Stimulated activated CD8-positive, alpha-beta memory T cell treated with anti-CD3 and anti-CD28 coated beads, Interleukin-15, amount 100 ng/mL, for 4 hours (primary cell): Measurements from ENCODE around the gene NCK2.

Source experiments
- DNase-seq, 2 donors: peaks; one replicate each; pipeline ENCODE4 v3.0.0-alpha.2; 2020; ENCODE audit warnings: low read depth in 2 of 2

Gene NCK2

DNA sequence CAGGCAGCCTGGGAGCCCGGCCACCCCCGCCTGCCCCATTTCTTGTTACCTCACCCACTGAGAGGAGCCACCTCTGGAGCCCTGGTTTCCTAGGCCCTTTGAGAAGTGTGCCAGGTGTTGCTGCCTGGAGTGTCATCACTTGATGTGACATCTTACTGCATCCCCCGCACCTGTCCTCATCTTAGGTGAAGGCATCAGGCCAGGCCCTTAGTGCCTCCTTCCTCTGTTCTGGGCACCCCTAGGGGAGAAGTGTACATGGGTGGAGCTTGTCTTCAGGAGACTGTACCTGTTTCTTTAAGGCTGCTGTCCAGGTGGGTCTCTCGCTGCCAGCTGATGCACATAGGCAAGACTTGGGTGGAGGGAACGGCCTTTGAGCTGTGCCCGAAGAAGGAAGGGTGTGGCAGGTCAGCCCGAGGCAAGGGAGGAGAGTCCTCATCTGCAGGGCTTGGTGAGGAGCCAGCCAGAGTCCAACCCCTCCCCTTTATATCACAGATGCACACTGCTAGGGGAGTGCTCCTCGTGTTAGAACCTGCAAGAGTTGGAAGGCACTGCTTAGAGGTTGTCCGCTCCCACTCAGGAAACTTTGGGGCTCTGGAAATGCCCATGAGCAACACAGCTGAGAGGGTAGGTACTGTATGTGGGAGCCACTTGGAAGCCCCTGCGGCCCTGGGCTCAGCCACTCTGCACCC lies 45.9 kb downstream of the NCK2 start:
- no peak for DNase-seq

- no peak for DNase-seq
Observed at GRCh38 chr2:105791229-105791628, 46.5 kb downstream of the NCK2 start.

GRCh38 chr2:105792561-105792960 lies 47.8 kb downstream of the NCK2 start:
- DNase-seq: no peak

DNA sequence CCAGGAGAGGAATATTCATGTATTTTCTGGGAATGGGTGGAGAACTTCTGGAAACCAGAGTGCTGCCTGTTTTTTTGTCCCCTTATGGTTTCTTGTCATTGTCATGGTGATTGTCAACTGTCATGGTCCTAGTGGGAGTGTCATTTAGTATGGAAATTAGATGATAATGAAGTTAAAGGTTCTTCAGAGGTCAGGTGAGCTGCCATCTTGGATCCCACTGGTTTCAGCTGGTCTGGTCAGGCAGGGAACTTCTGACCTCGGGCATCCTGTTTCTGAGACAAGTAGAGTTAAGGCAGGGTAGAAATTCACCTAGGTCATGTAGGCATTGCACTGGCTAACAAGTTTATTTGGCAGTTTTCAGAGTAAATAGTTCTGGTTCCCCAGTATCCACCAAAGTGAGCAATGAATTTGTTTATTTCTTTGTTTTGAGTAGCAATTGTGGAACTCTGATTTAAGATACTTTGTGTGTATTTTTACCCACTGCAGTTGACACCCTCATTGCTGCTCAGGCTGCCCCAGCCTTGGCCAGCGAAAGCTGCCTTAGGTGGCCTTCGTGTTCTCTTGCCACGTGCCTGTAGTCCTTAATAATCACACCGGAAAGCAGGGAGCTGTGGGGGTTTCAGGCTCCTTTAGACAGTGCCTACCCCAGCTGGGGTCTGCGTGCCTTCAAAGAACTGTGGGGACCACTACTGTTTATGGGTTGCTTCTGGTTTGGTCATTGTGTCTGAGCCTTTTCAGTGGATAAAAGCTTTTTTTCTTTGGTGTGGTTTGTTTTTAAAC lies 48.7 kb downstream of the NCK2 start:
- DNase-seq: no peak

DNA sequence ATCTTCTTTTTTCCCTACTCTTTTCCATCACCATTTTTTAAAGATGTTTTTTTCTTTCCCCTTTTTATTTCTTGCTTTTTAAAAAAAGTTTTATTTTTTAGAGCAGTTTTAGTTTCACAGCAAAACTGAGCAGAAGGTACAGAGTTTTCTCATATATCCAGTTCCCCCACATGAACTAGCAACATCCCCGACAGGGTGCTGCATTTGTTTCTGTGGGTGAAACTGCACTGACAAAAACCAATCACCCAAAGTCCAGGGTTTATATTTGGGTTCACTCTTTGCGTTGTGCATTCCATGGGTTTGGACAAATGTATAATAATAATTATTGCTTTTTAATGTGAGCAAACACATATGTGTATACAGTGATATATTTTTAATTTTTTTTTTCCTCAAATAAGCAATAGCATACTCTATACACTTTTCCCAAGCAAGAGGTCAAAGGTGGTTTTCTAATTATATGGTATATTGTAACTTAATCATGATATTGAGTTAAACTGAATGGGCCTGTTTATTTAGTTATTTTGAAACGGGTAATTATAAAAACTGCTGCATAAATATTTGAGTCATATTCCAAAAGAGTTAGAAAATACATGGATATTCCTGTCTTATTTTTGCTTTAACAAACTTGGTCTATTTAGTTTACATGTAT lies 50.3 kb downstream of the NCK2 start:
- DNase-seq: no peak

- DNase-seq: no peak
Observed at GRCh38 chr2:105795575-105795934, 50.8 kb downstream of the NCK2 start.

DNA sequence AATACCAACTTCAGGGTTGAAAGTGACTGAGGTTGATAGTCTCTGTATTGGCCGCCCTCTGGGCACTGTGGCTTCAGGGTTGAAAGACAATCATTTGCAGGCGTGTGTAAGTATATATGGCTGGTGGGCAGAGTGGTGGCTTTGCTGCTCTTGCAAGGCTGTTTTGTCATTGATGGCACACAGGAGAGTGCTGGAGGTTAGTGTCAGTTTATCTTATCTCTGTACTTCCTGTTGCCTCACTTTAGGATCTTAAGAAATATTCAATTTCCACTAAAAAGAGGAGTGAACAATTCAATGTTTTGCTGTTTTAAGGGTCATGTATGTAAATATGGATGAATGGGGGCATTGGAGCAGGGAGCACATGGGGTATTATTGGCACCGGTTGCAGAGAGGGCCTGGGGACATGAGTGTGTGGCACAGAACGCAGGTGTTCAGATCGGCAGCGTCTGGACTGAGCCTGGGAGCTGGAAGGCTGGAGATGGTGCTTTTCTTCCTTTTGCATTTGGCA lies 51.5 kb downstream of the NCK2 start:
- DNase-seq: no peak

- DNase-seq: no peak
Observed at GRCh38 chr2:105796791-105797190, 52.1 kb downstream of the NCK2 start.

DNA sequence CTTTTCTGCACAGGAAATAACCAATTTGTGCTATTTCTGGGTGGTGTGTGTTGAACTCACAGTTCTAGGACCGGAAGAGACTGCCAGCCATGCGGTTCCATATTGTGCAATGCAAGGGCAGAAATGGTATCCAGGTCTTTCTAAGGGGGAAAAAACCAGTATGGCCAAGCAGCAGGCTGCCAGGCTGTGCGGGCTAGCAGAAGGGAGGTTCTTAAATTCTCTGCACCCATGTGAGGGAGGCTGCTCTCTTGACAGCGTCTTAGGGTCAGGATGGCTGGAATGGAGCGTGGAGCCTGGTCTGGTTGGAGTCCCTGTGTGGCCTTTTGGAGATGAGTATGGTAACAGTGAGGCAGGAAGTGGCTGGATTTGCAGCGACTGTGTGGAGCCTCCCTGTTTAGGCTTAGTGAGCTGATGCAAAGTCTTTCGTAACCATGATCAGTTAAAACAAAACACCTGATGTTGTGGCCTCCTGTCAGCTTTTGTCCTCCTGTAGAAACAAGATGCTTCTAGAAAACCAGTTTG lies 52.6 kb downstream of the NCK2 start:
- no peak for DNase-seq

DNA sequence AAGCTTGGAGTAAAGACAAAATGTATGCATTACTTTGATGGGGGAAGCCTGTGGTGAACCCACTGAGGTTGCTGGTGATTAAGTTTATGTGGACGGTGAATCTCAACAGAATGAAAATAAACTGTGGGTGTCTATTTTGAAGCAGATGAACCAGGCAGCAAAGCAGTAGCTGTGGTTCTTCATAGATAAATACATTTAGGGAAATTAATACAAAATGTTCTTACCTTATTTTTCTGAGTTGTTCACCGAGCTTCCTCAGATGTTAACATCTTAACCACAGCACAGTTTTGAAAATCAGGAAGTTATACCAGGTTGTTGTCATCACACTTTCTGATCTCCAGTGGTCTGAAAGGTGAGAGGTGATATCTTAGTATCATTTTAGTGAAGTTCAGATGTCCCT lies 53.9 kb downstream of the NCK2 start:
- DNase-seq: no peak

- no peak for DNase-seq
Observed at GRCh38 chr2:105800036-105800713, 55.5 kb downstream of the NCK2 start.

DNA sequence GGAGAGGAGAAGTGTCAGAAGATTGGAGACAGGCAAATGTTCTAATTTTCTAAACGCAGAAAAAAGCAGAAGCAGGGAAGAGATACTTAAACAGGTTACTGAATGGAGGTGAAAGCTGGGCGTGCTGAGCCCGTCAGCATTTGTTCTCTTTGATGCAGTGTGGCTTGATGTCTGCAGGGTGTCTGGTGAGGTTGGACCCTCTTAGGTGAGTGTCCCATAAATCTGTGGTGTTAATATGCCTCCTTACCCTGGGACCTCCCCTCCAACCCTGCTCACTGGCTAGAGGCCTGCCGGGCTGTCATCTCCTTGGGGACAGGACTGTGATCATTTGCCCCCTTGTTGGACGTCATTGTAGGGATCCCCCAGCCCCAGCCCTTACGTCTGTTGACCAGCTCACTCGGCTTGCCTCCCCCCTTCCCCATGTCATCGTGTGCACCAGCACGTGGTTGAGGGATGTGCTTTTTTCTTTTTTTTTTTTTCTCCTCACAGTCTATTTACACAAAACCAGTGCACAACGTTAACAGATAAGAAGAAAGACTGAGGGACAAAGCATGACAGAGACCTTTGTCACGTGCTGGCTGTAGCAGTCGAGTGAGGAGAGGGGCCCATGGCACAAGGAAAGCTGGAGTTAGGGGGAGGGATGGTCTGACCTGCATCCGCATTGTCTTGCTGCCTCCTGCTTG lies 56.4 kb downstream of the NCK2 start:
- no peak for DNase-seq

DNA sequence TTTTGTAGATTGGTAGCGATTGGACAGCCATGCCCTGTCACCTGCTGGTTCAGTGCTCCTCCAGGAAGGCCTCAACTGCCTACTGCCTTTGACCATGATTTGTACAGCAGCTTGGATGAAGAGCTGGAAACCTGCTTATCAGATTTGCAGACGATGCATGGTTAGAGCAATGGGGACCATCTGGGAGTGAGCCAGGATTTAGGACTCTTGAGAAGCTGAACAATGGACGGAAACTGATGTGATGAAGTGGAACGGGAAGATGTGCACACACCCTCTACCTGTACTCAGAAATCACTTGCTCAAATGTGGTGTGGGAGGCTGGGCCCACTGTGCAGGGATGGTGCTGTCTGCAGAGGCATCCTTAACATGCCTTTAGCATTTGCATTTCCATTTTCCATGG lies 57.2 kb downstream of the NCK2 start:
- DNase-seq: no peak

DNA sequence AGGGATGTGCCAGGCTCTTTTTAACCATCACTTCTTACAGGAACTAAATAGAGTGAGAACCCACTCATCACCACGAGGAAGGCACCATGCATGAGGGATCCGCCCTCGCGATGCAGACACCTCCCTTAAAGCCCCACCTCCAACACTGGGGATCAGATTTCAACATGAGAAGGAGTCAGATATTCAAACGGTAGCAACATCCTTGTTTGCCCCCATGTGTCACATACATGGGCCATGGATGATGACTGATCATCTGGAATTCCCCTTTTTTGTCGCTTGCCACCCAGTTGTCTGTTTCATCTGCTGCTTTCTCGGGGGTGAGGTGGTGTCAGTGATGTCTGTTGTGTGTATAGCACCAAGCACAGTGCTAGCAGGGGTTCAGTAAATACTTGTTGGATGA lies 57.9 kb downstream of the NCK2 start:
- peak; percentile 50 to 66 for DNase-seq

DNA sequence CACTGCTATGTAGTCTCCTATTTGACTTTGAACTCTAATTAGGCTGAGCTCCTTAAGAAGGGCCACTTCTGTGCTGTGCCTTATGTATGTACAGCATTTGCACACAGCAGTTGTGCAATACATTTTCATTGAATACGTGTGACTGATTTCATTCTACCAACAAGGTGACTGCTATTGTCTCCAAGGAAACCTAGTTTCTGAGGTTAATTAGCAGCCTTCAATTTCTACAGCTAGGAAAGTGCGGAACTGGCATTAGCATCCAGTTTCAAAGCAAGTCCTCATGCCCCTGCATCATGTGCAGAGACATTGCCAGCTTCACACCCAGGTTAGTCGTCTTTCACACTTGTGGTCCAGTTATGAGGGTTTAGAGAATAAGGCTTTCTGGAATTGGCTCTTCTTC lies 58.6 kb downstream of the NCK2 start:
- no peak for DNase-seq

- no peak for DNase-seq
Observed at GRCh38 chr2:105803773-105804172, 59.1 kb downstream of the NCK2 start.

DNA sequence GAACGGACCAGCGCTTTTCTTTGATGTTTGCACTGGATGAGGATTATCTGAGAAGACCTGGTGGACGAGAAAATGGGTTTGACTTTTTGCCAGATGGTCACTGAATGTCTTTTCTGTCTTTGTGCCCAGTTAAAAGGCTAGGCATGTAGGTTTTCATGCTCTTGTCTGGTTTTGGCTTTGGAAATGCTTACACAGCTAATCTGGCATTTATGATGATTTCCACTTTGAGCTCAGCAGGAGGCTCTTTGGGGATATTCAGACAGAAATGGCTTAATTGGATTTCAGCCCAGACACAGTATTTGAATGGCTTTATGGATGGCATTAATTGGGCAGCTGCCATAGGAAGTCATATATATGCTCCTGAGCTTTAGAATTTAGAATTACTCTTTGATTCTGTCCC lies 59.6 kb downstream of the NCK2 start:
- DNase-seq: no peak

GRCh38 chr2:105806996-105807395 lies 62.3 kb downstream of the NCK2 start:
- no peak for DNase-seq

DNA sequence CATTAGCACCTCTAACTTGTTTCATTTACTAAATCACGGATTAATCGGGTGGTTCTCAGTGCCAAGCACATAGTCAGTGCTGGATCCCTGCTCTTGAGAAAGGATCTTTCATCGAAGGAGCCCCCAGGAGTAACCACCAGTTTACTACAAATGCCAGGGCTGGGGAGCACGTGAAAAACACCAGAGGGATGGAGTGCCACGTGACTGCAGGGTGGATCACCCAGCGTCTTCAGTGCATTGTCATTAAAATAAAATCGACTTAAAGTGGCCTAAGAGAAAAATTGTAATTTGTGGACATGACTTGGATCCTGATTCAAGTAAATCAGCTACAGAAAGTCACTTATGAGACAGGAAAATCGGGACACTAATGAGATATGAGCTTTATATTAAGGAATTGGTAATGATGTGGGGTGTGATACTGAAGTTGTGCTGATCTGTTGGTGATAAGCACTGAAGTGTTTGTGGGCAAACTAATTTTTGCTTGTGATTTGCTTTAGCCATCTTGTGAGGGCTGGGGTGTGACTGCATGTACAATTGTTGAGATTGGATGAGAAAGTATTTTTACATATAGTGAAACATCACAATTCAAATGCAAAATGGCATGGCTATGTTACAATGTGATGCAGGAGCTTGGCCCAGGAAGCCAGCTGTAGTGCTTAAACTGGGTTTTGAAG lies 63.8 kb downstream of the NCK2 start:
- DNase-seq: no peak

DNA sequence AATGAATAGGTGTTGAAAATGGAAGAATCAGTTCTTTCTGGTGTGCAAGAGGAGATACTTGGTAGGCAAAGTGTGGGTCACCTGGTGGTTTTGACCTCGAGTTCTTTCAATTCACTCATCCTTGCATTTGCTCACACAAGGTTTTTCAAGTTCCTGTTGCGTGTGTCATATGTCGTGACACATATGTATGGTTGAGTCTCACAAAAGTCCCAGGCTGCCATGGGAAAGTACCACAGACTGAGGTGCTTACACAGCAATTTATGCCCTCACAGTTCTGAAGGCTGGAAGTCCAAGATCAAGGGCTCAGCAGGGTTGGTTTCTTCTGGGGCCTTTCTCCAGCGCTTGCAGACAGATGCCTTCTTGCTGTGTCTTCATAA lies 64.4 kb downstream of the NCK2 start:
- DNase-seq: peak in 1 of 2 donors; percentile 25

DNA sequence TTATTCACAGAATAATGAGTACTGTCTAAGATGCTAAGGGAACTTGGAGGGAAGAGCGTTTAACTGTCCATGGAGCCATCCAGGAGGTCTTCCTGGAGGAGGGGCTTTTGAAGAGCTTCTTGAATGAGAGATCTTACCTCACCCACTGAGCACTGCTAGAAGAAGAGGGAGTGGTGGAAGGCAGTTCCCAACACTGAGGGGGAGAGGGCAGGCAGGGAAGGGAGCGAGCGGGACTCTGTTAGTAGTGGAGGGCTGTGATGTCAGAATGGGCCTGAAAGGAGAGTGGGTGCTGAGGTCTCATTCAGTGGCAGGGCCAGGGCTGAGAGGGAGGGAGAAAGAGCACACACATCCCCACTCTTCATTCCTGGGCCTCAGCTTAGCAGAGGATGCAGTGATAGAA lies 65.0 kb downstream of the NCK2 start:
- DNase-seq: no peak
